Osteoblast (primary cell): ENCODE measurements around the gene CCDC175. TPM values are rescaled to one million over a fixed set of nuclear protein-coding genes. Genes with fewer than 3 reads are reported as not detected.

Experiments used
- DNase-seq: peaks from one replicate; pipeline ENCODE4 v3.0.0; 2011; ENCODE audit warnings: low spot score, mixed read lengths; ENCODE audit not compliant: insufficient read length; ENCODE audit errors: missing footprints
- H2AFZ ChIP-seq: 2 replicates; pipeline ENCODE4 v1.6.0; 2011; ENCODE audit warnings: mild to moderate bottlenecking, low read length
- H3K27ac ChIP-seq: 2 replicates; pipeline ENCODE4 v1.5.1; 2011; ENCODE audit warnings: mild to moderate bottlenecking, low read depth, low read length, moderate library complexity
- H3K27me3 ChIP-seq: 2 replicates; pipeline ENCODE4 v1.6.0; 2012; ENCODE audit warnings: mild to moderate bottlenecking, control low read depth, inconsistent platforms, low read length, moderate library complexity; ENCODE audit not compliant: insufficient read depth
- H3K36me3 ChIP-seq: 2 replicates; pipeline ENCODE4 v1.5.1; 2011; ENCODE audit warnings: mild to moderate bottlenecking, low read length, control low read depth, moderate library complexity; ENCODE audit not compliant: insufficient read depth
- H3K4me1 ChIP-seq: 2 replicates; pipeline ENCODE4 v1.5.1; 2011; ENCODE audit warnings: mild to moderate bottlenecking, low read length, control low read depth, moderate library complexity; ENCODE audit not compliant: insufficient read depth
- H3K4me2 ChIP-seq: 2 replicates; pipeline ENCODE4 v1.6.0; 2011; ENCODE audit warnings: mild to moderate bottlenecking, low read length; ENCODE audit not compliant: insufficient read depth
- H3K4me3 ChIP-seq: fragments of 200-600 bp; sonication (generic); 3 replicates; pipeline ENCODE4 v1.5.1; 2012; ENCODE audit warnings: mild to moderate bottlenecking, low read length, inconsistent platforms; ENCODE audit not compliant: insufficient read depth
- H3K79me2 ChIP-seq: 2 replicates; pipeline ENCODE4 v1.6.0; 2012; ENCODE audit warnings: mild to moderate bottlenecking, low read length, control low read depth, inconsistent platforms; ENCODE audit not compliant: insufficient read depth
- H3K9me3 ChIP-seq: 2 replicates; pipeline ENCODE4 v1.5.1; 2011; ENCODE audit warnings: low read depth, low read length, control low read depth
- H4K20me1 ChIP-seq: 2 replicates; pipeline ENCODE4 v1.6.0; 2012; ENCODE audit warnings: mild to moderate bottlenecking, low read length, control low read depth; ENCODE audit not compliant: insufficient read depth
- total RNA-seq: library from RNA; depleted of rRNA; stranded (reverse); fragments of >200 nt; gene quantifications from 2 replicates; pipeline ENCODE4 v1.2.3, GENCODE V29; 2012
- TF ChIP-seq, protein P1 (sequence below): IDR thresholded peaks from 2 replicates; pipeline ENCODE4 v1.5.1; 2011; ENCODE audit warnings: mild to moderate bottlenecking, low read depth, low read length, moderate library complexity; ENCODE audit errors: extremely low read depth

The CCDC175 gene
- total RNA-seq, 1 donor: not detected

DNA sequence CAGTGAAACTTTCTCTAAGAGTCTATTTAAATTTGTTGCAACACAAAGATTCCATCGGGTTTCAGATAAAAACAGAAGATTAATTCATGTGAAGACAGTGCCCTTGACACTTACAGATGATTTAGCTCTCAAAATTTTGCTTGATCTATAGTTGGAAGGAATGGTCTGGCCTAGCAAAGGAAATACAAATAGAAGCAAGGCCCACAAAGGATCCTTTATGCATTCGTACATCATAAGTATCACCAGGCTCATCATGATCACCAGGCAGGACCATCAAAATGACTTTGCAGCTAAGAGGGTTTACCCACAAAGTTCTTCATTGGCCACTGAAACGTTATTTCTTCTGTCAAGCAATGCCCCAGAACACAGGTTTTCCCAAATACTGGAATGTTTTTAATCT lies 67.5 kb downstream of the CCDC175 start:
- Histone ChIP-seq H3K79me2 (no peaks in the 10 kb centered on the region), H3K36me3 (peaks cover 6% of the 10 kb centered on the region), H3K4me1 (no peaks in the 10 kb centered on the region), H3K9me3 (no peaks in the 10 kb centered on the region), H2AFZ (no peak overlapping the region), H3K27me3 (no peaks in the 10 kb centered on the region), H3K27ac (no peak overlapping the region), H3K4me3 (no peak overlapping the region), H3K4me2 (no peak overlapping the region), H4K20me1 (peaks cover 3% of the 10 kb centered on the region)
- no peak for DNase-seq
- TF ChIP-seq, protein P1, sequence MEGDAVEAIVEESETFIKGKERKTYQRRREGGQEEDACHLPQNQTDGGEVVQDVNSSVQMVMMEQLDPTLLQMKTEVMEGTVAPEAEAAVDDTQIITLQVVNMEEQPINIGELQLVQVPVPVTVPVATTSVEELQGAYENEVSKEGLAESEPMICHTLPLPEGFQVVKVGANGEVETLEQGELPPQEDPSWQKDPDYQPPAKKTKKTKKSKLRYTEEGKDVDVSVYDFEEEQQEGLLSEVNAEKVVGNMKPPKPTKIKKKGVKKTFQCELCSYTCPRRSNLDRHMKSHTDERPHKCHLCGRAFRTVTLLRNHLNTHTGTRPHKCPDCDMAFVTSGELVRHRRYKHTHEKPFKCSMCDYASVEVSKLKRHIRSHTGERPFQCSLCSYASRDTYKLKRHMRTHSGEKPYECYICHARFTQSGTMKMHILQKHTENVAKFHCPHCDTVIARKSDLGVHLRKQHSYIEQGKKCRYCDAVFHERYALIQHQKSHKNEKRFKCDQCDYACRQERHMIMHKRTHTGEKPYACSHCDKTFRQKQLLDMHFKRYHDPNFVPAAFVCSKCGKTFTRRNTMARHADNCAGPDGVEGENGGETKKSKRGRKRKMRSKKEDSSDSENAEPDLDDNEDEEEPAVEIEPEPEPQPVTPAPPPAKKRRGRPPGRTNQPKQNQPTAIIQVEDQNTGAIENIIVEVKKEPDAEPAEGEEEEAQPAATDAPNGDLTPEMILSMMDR: no peak

DNA sequence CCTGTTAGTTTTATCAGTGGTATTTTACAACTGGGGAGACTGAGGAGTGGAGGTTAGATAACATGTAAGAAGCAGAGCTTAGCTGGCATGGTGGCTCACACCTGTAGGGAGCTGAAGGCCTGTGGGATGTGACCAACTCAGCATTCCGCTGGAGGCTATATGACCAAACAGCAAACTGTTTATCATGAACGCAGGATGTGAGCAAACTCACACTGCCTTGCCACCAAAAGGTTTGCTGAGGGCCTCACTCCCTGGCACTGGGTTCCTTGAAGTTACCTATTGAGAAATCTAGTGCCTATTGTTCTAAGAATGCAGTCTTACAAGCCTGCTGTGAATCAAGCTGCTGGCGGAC lies 68.9 kb downstream of the CCDC175 start:
- no peaks in the 10 kb centered on the region for H3K79me2 ChIP-seq
- no peaks in the 10 kb centered on the region for H3K27me3 ChIP-seq
- no peak for DNase-seq
- no peak overlapping the region for H3K27ac ChIP-seq
- H4K20me1 ChIP-seq: peaks cover 3% of the 10 kb centered on the region
- TF ChIP-seq, protein P1: no peak
- no peak overlapping the region for H2AFZ ChIP-seq
- no peak overlapping the region for H3K4me3 ChIP-seq
- H3K36me3 ChIP-seq: peaks cover 10% of the 10 kb centered on the region
- no peaks in the 10 kb centered on the region for H3K4me1 ChIP-seq
- H3K9me3 ChIP-seq: no peaks in the 10 kb centered on the region
- no peak overlapping the region for H3K4me2 ChIP-seq

DNA sequence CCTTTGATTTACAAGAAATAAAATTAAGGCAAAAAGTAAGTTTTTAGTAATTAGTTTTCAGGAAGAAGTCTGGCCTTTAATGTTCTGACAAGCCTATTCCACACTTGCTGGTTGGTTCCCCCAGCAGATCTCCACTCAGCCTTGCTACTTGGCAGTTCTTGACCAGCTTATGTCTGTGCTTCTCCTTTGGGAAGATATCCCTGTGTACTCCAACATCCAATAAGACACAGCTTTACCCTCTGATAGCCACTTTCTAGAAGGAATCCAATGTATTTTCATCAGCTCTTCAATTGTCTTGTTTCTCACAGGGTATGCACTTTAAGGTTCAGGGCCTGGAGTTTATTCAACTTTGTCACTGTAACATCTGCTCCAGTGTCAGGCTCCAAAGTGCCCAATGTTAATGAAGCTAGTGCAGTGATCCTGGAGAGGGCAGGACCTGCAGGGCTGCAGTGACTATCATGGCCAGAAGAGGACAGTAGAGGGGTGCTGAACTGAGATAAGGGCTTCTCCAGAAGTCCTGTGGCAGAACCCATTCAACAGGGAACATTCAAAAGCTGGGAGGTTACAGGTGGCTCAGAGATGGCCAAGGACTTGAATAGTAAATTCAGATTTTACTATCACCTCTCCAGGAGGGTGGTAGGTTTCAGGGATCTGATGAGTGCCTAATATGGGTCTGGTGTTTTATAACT lies 69.4 kb downstream of the CCDC175 start:
- Histone ChIP-seq H3K27ac (no peak overlapping the region), H3K4me1 (no peaks in the 10 kb centered on the region), H3K27me3 (no peaks in the 10 kb centered on the region), H4K20me1 (peaks cover 3% of the 10 kb centered on the region), H2AFZ (no peak overlapping the region), H3K9me3 (no peaks in the 10 kb centered on the region), H3K79me2 (no peaks in the 10 kb centered on the region), H3K4me2 (no peak overlapping the region), H3K36me3 (peaks cover 11% of the 10 kb centered on the region), H3K4me3 (no peak overlapping the region)
- peak; percentile 46 for DNase-seq
- TF ChIP-seq, protein P1: peak; percentile 95

- peaks cover 3% of the 10 kb centered on the region for H4K20me1 ChIP-seq
- H3K27ac ChIP-seq: no peak overlapping the region
- H3K4me2 ChIP-seq: no peak overlapping the region
- H3K36me3 ChIP-seq: peaks cover 15% of the 10 kb centered on the region
- TF ChIP-seq, protein P1: no peak
- no peak for DNase-seq
- no peak overlapping the region for H3K4me3 ChIP-seq
- no peaks in the 10 kb centered on the region for H3K27me3 ChIP-seq
- no peak overlapping the region for H2AFZ ChIP-seq
- peaks cover 2% of the 10 kb centered on the region for H3K79me2 ChIP-seq
- H3K4me1 ChIP-seq: no peaks in the 10 kb centered on the region
- no peaks in the 10 kb centered on the region for H3K9me3 ChIP-seq
Observed at GRCh38 chr14:59503256-59503655, 73.4 kb downstream of the CCDC175 start.
